Natural killer cell treated with Interleukin-12 subunit alpha and Interleukin-12 subunit beta and Interleukin-15 and Interleukin-18, amount 100 ng/mL, for 72 hours (primary cell): Measurements from ENCODE around the gene CTSW. TPM values are rescaled to one million over a fixed set of nuclear protein-coding genes. Genes with fewer than 3 reads are reported as not detected.
A peak's percentile ranks its signal among the peaks of the same experiment; 100 is the strongest.

Source experiments
- ATAC-seq, 2 donors: fragments of 150-1000 bp; cut with Tn5 transposase in 1 of 2; sonication (Bioruptor Pico), chemical (Tn5 transposase) in 1 of 2; 2 replicates each; pipeline ENCODE4 v1.10.0; 2021
- DNase-seq: peaks from one replicate; pipeline ENCODE4 v3.0.0; 2022; ENCODE audit warnings: low spot score
- H3K27ac Mint-ChIP-seq, 2 donors: 1 replicate in 1 of 2; 2 replicates in 1 of 2; pipeline ENCODE4 v1.8.0; 2022; ENCODE audit warnings: mixed read lengths in 2 of 2, mild to moderate bottlenecking in 1 of 2, moderate library complexity in 1 of 2
- H3K27me3 Mint-ChIP-seq, 2 donors: 1 replicate in 1 of 2; 2 replicates in 1 of 2; pipeline ENCODE4 v1.8.0; 2022; ENCODE audit warnings: mixed read lengths in 2 of 2
- H3K36me3 Mint-ChIP-seq: one replicate; pipeline ENCODE4 v1.8.0; 2022; ENCODE audit warnings: mixed read lengths
- H3K4me1 Mint-ChIP-seq, 2 donors: 1 replicate in 1 of 2; 2 replicates in 1 of 2; pipeline ENCODE4 v1.8.0; 2022; ENCODE audit warnings: low read depth in 2 of 2, mixed read lengths in 2 of 2, mild to moderate bottlenecking in 1 of 2
- H3K4me3 Mint-ChIP-seq: one replicate; pipeline ENCODE4 v1.8.0; 2022; ENCODE audit warnings: mixed read lengths
- H3K9me3 Mint-ChIP-seq: 2 replicates; pipeline ENCODE4 v1.8.0; 2022; ENCODE audit warnings: mixed read lengths
- total RNA-seq, 2 donors: library from RNA; stranded (reverse); gene quantifications; one replicate each; pipeline ENCODE4 v1.2.3, GENCODE V29; 2022

CTSW gene
- total RNA-seq, 2 donors from 2014 or later, result 124 to 886 TPM

DNA sequence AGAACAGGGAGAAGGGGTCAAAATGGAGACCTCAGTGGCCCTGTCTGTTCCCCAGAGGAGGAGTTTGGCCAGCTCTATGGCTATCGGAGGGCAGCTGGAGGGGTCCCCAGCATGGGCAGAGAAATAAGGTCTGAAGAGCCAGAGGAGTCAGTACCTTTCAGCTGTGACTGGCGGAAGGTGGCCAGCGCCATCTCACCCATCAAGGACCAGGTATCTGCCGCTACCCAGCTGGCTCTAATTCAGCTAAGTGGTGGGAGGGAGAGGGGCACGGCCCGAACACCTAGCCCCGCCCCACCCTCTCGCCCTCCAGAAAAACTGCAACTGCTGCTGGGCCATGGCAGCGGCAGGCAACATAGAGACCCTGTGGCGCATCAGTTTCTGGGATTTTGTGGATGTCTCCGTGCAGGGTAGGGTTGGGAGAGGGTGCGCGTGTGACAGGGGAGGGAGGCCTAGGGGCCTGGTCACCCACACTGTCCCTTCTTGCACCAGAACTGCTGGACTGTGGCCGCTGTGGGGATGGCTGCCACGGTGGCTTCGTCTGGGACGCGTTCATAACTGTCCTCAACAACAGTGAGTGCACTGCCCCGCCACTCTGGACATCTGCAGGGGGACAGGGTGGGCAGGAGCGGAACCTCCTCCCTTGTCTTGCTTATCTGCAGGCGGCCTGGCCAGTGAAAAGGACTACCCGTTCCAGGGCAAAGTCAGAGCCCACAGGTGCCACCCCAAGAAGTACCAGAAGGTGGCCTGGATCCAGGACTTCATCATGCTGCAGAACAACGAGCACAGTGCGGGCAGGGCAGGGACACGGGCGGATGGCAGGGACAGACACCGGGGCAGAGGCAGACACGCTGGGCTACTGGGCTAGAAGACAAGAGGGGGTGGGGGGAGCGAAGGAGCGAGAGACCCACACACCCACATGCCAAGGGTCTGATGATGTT is 2.8 kb downstream of the CTSW start:
- H3K4me3 Mint-ChIP-seq, result no peak overlapping the region
- H3K27ac Mint-ChIP-seq, result peak overlapping the region; percentile 98
- H3K9me3 Mint-ChIP-seq, result no peaks in the 10 kb centered on the region
- ATAC-seq, result no peak
- DNase-seq, result no peak
- H3K4me1 Mint-ChIP-seq, result peaks cover 55 to 70% of the 10 kb centered on the region in 2 donors
- no peaks in the 10 kb centered on the region for H3K27me3 Mint-ChIP-seq
- peaks cover 7% of the 10 kb centered on the region for H3K36me3 Mint-ChIP-seq

DNA sequence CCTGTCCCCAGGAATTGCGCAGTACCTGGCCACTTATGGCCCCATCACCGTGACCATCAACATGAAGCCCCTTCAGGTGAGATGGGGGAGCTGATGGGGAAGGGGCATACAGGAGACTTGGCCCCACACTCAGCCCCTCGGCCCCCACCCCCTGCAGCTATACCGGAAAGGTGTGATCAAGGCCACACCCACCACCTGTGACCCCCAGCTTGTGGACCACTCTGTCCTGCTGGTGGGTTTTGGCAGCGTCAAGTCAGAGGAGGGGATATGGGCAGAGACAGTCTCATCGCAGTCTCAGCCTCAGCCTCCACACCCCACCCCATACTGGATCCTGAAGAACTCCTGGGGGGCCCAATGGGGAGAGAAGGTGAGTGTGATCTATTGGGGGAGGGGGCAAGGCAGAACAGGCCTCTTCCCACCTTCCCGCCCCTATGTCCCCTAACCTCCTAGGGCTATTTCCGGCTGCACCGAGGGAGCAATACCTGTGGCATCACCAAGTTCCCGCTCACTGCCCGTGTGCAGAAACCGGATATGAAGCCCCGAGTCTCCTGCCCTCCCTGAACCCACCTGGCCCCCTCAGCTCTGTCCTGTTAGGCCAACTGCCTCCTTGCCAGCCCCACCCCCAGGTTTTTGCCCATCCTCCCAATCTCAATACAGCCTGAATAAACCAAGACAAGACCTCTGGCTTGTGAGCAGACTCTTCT is 3.6 kb downstream of the CTSW start:
- H3K9me3 Mint-ChIP-seq, result no peaks in the 10 kb centered on the region
- no peaks in the 10 kb centered on the region for H3K27me3 Mint-ChIP-seq
- ATAC-seq, result no peak
- peaks cover 7% of the 10 kb centered on the region for H3K36me3 Mint-ChIP-seq
- H3K4me1 Mint-ChIP-seq, result peaks cover 59 to 65% of the 10 kb centered on the region in 2 donors
- H3K27ac Mint-ChIP-seq, result peak overlapping the region; percentile 41 to 77
- H3K4me3 Mint-ChIP-seq, result no peak overlapping the region
- no peak for DNase-seq

DNA sequence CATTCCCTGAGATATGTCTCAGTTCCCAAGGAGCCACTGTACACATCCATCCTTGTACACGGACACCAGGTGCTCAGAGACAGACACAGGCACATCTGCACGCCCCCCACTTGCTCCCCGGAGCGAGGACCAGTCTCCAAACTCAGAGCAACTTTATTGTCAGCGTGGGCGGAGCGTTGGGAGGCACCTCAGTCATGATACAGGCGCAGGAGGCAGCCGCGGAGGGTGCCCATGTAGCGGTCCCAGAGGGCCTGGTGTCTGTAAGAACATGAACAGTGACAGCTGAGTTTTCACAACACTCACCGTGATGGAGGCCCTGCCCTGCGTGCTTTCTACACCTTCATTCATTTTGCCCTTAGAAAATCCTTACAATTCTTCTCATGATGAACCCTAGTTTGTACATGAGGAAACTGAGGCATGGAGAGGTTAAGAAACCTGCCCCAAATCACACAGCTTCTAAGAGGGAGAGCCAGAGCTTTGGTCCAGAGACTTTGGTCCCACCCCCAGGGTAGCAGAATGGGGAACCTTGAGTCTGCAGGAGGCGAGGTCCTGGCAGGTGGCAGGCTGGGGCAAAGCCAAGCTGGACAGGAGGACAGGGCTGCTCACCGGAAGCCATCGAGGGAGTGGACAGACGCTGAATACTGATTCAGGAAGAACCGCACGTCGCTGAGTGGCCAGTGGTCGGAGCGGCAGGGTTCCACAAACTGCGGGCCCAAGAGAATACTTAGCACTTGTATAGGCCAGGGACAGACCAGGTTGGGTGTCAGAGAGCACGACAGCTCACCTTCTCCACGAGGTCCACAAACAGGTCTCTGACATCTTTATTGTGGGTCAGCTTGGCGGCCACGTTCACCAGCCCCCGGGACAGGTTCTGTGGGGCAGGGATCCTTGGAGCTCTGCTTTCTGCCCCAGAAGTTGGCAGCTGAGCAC is 4.4 kb downstream of the CTSW start:
- DNase-seq, result no peak
- Mint-ChIP-seq H3K27ac (peak overlapping the region; percentile 41 to 77), H3K4me1 (peaks cover 59 to 66% of the 10 kb centered on the region in 2 donors), H3K27me3 (no peaks in the 10 kb centered on the region), H3K9me3 (no peaks in the 10 kb centered on the region), H3K4me3 (no peak overlapping the region), H3K36me3 (peaks cover 7% of the 10 kb centered on the region)
- ATAC-seq, result no peak

DNA sequence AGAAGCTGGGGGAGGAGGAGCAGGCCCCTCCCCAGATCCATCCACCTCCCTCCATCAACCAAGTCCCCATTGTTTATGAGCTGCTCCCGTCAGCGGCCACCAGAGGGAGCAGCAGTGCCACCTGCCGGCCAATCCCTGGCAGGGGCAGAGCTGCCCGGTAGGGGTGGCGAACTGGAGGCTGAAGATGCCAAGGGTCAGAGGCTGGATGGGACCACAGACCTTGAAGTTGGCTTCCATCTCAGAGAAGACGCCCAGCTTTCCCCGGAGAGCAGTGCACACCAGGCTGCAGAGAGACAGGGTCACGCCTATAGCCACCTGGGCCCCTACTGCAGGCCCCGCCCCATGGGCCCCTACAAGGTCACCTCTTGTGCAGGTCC is 5.1 kb downstream of the CTSW start:
- ATAC-seq, result peak; percentile 40 to 57
- peaks cover 59 to 66% of the 10 kb centered on the region in 2 donors for H3K4me1 Mint-ChIP-seq
- H3K27me3 Mint-ChIP-seq, result no peaks in the 10 kb centered on the region
- peak; percentile 84 for DNase-seq
- H3K36me3 Mint-ChIP-seq, result peaks cover 7% of the 10 kb centered on the region
- H3K9me3 Mint-ChIP-seq, result no peaks in the 10 kb centered on the region
- H3K27ac Mint-ChIP-seq, result peak overlapping the region; percentile 41 to 77
- H3K4me3 Mint-ChIP-seq, result no peak overlapping the region

DNA sequence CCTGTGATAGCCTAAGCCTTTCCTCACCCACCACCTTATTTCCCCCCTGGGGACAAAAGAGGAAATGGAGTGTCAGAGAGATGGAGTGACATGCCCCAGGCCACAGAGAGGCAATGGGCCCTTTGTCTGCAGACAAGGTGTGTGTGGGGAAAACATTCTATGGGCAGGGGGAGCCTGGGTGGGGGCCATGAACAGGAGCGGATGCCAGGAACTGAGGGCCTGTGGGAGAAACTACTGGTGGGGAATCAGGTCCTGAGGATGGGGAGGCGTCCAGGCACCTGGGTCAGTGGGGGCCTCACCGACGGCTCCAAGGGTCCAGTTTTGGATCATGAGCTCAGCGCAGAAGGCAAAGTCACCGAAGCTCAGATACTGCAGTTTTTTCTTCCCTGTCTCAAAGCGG is 5.6 kb downstream of the CTSW start:
- H3K27ac Mint-ChIP-seq, result peak overlapping the region; percentile 41 to 77
- no peaks in the 10 kb centered on the region for H3K9me3 Mint-ChIP-seq
- H3K4me1 Mint-ChIP-seq, result peaks cover 62 to 70% of the 10 kb centered on the region in 2 donors
- no peak for DNase-seq
- ATAC-seq, result no peak
- no peak overlapping the region for H3K4me3 Mint-ChIP-seq
- no peaks in the 10 kb centered on the region for H3K27me3 Mint-ChIP-seq
- peaks cover 7% of the 10 kb centered on the region for H3K36me3 Mint-ChIP-seq

DNA sequence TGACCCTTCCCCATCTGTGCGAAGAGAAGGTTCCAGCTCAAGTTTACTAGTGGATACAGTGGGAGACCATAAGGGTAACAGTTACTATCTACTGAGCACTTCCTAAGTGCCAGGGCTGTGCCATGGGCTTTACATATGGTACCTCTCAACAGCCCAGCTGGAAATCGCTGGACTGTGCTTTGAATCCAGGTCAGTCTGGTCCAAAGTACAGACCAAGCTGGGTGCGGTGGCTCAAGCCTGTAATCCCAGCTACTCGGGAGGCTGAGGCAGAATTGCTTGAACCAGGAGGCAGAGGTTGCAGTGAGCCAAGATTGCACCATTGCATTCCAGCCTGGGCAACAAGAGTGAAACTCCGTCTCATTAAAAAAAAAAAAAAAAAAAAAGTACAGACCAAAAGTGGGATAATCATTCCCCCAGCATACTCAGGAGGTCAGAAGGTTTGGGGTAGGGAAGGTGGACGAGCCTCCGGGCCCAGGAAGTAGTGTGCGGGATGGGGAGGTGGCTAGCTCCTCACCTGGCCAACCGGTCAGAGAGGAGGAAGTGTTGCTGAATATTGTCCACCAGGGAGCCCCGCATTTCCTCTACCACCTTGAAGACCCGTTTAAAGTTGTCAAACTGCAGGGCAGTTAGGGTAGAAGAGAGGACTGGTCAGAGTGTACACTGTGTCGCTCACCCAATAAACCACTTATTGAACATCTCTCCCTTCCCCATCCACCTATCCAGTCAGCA is 6.3 kb downstream of the CTSW start:
- ATAC-seq (no peak), DNase-seq (no peak)
- Mint-ChIP-seq H3K4me3 (peak overlapping the region; percentile 97), H3K27me3 (no peaks in the 10 kb centered on the region), H3K9me3 (no peaks in the 10 kb centered on the region), H3K4me1 (peaks cover 57 to 64% of the 10 kb centered on the region in 2 donors), H3K27ac (peak overlapping the region; percentile 72 to 95), H3K36me3 (peaks cover 7% of the 10 kb centered on the region)

DNA sequence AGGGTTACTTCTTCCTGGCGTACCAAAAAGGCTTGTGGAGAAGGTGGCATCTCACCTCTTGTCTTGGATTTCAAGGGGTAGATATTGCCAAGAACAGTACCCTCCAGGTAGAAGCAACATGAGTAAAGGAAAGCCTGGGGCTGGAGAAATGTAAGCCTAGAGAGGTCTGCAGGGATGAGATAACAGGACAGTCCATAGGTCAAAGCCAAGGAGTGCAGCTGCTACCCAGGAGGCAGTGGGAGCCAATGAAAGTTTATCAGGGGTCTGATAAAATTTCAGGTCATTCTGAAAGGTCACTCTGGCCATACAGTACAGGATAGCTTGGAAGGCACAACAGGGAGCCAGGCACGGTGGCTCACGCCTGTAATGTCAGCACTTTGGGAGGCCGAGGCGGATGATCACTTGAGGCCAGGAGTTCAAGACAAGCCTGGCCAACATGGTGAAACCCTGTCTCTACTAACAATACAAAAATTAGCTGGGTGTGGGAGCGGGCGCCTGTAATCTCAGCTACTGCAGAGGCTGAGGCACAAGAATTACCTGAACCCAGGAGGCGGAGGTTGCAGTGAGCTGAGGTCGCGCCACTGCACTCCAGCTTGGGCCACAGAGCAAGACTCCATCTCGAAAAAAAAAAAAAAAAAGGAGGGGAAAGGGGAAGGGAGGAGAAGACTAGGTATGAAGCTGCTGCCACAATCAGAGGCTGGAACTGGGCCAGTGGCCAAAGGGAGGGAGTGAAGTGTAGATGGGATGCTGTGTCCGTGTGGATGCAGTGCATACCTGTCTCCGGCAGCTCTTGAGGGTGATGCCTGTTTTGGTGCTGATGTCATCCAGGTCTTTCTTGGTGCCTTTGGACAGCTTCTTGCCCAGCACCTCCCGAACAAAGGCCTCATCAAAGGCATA is 7.4 kb downstream of the CTSW start:
- H3K4me3 Mint-ChIP-seq, result peak overlapping the region; percentile 97
- H3K27ac Mint-ChIP-seq, result peak overlapping the region; percentile 95 to 98
- ATAC-seq, result no peak
- H3K36me3 Mint-ChIP-seq, result peaks cover 8% of the 10 kb centered on the region
- DNase-seq, result no peak
- peaks cover 55% of the 10 kb centered on the region in 2 donors for H3K4me1 Mint-ChIP-seq
- H3K9me3 Mint-ChIP-seq, result no peaks in the 10 kb centered on the region
- no peaks in the 10 kb centered on the region for H3K27me3 Mint-ChIP-seq

DNA sequence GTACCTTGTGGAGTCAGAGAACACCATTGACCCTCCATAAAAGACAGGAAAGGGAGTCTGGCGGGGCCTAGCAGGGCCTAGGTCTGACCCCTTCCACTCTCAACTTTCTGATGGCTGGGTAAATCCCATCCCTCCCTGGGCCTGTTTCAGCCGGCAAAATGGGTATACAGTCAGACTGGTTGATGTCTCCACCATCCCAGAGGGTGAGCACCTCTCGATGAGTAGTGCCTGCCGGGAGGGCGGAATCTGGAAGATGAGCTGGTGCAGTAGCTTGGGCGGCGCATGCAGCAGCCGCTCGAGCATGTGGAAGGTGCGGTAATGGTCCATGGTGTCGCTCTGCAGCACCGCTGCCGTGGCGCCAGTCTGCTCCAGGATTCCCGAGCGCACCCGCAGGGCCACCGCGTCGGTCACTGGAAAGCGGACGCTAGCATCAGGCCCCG is 8.1 kb downstream of the CTSW start:
- H3K27me3 Mint-ChIP-seq, result no peaks in the 10 kb centered on the region
- H3K9me3 Mint-ChIP-seq, result no peaks in the 10 kb centered on the region
- peak overlapping the region; percentile 95 to 98 for H3K27ac Mint-ChIP-seq
- H3K4me1 Mint-ChIP-seq, result peaks cover 57 to 61% of the 10 kb centered on the region in 2 donors
- peak overlapping the region; percentile 97 for H3K4me3 Mint-ChIP-seq
- no peak for ATAC-seq
- DNase-seq, result no peak
- peaks cover 14% of the 10 kb centered on the region for H3K36me3 Mint-ChIP-seq

DNA sequence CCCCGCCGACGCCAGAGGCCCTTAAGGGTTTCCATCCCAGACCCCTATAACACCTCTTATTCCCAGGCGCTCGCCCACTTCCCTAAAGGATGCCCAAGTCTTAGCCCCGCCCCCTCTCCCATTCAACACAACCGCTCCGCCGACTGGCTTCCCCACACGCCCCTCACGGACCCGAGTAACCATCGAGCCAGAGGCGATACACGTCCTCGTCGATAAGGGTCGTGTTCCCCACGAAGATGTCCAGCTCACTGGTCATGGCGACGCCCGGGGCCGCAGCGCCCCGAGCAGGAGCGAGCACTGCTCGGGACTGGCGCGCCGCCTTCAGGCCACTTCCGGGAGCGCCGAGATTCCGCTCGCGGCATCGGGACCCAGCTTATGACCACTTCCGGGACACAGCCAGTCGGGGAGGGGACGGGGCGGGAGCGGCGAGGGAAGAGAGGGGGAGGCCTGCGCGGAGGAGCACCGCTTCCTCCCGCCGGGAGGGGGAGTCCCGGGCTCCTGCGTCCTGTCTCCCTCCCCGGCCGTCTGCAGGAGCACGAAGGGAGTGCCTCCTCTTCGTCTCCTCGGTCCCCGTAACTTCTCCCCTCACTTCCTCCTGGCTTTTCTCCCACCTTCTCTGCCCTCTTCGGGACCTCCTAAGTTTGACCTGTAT is 8.7 kb downstream of the CTSW start, which contains the start of gene FIBP:
Gene FIBP (minus strand): TSS at position 309 of the 652 bp plus-strand sequence. CDS start 53 bp downstream, at position 256.
- peak; percentile 95 for DNase-seq
- ATAC-seq, result peak; percentile 82 to 86
- peaks cover 14% of the 10 kb centered on the region for H3K36me3 Mint-ChIP-seq
- peak within 1 kb of the TSS; percentile 95 to 98 for H3K27ac Mint-ChIP-seq
- peaks cover 58 to 65% of the 10 kb centered on the region in 2 donors for H3K4me1 Mint-ChIP-seq
- H3K4me3 Mint-ChIP-seq, result peak within 1 kb of the TSS; percentile 97
- no peaks in the 10 kb centered on the region for H3K27me3 Mint-ChIP-seq
- no peaks in the 10 kb centered on the region for H3K9me3 Mint-ChIP-seq

DNA sequence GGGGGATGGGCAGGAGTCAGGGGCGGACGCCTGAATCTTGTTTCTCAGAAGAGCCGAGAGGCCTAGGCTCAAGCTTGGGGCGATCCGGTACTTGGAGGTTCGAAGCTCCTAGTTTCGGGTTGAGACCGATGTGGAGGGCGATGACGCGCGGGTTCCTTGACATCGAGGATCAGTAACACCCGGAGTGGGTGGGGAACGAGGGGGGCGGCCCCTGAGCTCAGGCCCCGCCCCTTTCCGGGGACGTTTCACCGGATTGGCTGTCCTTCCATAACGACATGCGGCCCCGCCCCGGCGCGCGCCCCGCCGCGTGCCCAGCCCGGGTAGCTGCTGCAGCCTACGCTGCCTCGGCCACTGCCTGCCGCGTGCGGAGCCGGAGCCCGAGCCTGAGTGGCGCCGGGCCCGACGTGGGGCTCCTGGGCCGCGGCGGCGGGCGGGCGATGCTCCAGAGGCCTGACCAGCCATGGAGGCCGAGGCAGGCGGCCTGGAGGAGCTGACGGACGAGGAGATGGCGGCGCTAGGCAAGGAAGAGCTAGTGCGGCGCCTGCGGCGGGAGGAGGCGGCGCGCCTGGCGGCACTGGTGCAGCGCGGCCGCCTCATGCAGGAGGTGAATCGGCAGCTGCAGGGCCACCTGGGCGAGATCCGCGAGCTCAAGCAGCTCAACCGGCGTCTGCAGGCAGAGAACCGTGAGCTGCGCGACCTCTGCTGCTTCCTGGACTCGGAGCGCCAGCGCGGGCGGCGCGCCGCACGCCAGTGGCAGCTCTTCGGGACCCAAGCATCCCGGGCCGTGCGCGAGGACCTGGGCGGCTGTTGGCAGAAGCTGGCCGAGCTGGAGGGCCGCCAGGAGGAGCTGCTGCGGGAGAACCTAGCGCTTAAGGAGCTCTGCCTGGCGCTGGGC is 10.9 kb downstream of the CTSW start, which contains the start of gene CCDC85B:
Gene CCDC85B (plus strand): TSS at position 350 of the 895 bp plus-strand sequence. CDS start 111 bp downstream, at position 461.
- H3K27ac Mint-ChIP-seq, result peak within 1 kb of the TSS; percentile 95 to 98
- peak; percentile 100 for DNase-seq
- peaks cover 54 to 61% of the 10 kb centered on the region in 2 donors for H3K4me1 Mint-ChIP-seq
- H3K9me3 Mint-ChIP-seq, result no peaks in the 10 kb centered on the region
- H3K36me3 Mint-ChIP-seq, result peaks cover 14% of the 10 kb centered on the region
- no peaks in the 10 kb centered on the region for H3K27me3 Mint-ChIP-seq
- peak within 1 kb of the TSS; percentile 97 for H3K4me3 Mint-ChIP-seq
- ATAC-seq, result peak; percentile 84 to 89
